G401 (cell line): Measurements from ENCODE around the gene UNC80. TPM values are rescaled to one million over a fixed set of nuclear protein-coding genes. Genes with fewer than 3 reads are reported as not detected.
A peak's percentile ranks its signal among the peaks of the same experiment; 100 is the strongest.

ENCODE experiments used
- DNase-seq: peaks from one replicate; pipeline ENCODE4 v3.0.0-alpha.2; 2015; ENCODE audit warnings: low spot score
- in situ Hi-C: cut with HindIII; loops from 2 replicates; pipeline ENCODE4 v1.10.0; 2016; ENCODE audit warnings: low sequenced_read_pairs, mixed read lengths
- total RNA-seq: library from RNA; depleted of rRNA; stranded (reverse); fragments of >200 nt; shearing (Covaris generic); gene quantifications from 2 replicates; pipeline ENCODE4 v1.2.3, GENCODE V29; 2014

The UNC80 gene
- total RNA-seq, 1 experiment from 2014 or later: not detected

DNA sequence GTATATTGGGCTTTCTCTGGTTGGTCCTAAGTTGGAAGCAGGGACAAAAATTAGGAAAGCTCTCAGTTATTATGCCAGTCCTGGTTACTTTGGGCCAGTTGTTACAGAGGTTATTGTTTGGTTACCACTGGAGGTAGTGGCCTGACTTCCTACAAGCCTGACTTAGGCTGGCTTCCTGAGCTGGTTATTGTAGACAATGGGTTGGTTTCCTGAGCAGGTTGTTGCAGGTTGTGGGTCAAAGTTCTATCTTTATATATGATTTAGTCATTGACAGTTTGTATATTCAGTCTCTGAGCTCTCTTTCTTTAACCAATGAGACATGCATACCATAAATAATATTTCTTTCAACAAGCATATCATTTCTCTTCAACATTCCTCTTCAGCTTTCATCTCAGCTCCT, 172.1 kb downstream of the UNC80 start:
- no peak for DNase-seq
- in situ Hi-C loops: no loop called here

DNA sequence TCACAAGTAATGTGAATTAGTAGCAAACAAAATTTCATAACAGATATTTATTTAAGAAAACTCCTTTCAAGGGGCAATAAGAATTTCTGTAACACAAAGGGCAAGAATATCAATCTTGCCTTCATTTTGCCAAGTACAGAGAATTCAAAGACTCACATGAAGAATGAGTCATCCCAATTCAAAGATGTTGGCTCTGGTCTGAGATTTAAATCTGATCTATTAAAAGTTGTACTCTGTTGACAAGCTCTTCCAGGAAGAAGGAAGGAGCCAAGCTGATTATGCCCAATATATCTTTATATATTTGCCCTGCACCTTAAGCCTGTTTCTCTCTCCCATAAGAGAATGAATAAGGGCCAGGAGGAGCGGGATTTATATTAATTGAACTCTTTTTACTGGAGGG, 174.9 kb downstream of the UNC80 start:
- no peak for DNase-seq
- in situ Hi-C loops: no loop called here

DNA sequence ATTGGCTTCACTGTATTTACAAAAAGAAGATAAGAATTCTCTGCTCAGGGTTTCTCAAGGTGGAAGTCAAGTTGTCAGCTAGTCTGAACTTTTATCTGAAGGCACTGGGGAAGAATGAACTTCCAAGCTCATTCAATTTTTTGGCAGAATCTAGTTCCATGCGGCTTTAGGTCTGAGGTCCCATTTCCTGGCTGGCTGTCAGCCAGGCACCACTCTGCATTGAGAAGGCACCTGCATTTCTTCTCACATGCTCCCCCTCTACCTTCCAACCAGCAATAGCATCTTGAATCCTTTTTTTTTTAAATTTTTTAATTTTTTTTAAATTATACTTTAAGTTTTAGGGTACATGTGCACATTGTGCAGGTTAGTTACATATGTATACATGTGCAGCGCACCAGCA, 184.6 kb downstream of the UNC80 start:
- DNase-seq: peak; percentile 21
- in situ Hi-C loops: no loop called here

DNA sequence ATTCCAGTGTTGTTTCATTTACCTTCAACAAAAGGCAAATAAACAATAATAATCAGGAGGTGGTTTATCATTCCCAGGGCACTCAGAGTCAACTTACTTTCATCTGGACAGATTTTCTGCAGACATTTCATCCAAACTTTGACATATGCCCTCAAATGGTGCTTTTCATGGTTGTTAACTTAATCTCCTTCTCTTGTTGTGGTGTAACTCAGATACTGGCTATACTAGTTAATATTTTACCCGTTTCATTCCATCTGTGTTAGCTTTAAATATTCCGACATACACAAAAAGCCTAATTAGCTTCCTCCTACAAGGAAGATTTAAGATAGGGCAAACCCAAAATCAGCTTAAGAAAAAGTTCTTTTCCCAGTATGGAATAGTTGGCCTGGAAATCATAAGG, 186.4 kb downstream of the UNC80 start:
- no peak for DNase-seq
- in situ Hi-C loops: no loop called here

DNA sequence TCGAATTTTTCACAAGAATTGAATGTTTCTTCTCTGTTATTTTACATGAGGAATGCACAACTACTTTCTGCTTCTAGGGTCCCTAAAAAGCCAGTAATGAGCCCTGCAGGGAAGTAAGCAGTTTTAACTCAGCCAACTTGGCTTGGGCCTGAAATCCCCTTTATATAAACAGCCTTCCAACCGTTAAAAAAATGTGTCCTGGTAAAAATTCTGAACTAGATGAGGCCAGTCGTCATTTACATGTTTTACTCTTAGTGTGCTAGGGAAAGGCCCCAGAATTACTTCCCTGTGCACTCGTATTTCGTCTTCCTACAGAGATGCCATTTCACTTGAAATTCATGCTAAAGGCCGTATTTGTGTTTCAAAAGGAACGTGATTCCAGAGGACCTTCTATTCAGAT, 188.4 kb downstream of the UNC80 start:
- in situ Hi-C loops: no loop called here
- no peak for DNase-seq

DNA sequence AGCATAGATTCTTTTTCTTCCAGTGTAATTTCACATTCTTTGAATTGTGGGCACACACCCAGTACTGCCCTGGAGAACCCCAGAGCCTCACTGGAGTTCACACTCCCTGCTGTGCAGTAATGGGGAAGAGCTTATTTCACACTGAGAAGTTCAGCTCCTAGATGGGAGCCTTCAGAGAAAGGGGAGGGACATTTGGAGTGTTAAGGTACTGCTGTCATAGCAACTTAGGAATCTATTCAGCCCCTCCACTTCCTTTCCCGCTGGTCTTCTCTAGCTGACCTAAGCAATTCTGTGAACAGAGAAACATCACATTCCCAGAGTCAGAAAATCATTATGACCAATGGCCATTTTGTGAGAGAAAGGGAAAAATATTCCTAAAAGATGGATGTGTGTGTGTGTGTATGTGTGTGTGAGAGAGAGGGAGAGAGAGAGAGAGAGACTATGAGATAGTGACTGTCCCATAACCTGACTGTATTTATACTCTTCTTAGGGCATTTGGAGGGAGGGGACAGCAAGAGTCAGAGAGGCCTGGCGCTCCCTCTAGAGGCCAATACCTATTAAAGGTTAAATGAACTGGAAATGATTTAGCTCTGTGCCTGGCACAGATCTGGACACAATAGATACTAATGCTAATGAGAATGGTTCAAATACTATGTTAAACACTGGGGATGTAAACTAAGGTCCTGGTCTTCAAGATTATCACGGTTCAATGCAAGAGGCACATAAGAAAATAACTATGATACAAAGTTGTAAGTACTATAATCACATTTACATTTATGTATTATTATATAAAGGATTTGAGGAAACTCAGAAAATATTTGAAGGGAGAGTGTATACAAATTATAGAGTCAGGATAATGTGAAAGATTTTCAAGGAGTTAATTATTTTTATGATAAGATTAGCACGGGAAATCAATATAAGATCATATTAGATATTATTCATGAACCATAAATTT, 189.3 kb downstream of the UNC80 start:
- in situ Hi-C loops: no loop called here
- peak; percentile 64 for DNase-seq

DNA sequence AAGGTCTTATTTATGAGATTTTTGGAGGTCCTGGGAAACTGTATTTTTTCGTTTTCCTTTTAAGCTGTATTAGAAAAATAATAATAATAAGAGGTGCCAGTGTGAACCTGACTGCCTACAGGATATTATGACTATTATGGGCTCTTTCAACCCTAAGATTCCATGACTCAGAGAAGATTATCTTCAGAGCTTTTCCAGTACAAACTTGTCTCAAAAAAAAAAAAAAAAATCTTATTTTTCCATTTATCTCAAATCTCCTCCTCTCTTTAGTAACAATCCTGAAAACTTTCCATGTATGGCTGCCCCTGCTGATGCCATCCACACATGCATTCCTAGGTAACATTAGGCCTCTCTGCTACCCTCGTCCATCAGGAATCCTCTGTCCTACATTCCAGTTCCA, 194.1 kb downstream of the UNC80 start:
- DNase-seq: no peak
- in situ Hi-C loops: no loop called here

DNA sequence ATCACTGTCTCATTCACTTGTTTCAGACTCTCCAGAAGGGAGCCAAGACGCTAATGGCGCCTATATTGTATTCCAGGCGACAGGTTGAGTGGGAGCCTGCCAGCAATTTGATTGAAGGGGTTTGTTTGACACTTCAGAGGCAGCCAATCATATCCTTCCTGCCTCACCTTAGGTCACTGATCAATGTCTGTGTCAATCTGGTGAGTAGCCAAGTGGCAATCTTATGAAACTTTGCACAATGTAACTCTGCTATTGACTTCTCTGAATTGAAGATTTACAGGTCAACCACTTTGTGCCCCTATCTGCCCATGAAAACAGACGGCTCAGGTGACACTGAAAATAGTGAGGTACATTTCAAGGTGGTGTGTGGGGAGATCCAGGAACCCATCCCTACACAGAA, 198.1 kb downstream of the UNC80 start:
- no peak for DNase-seq
- in situ Hi-C loops: no loop called here

DNA sequence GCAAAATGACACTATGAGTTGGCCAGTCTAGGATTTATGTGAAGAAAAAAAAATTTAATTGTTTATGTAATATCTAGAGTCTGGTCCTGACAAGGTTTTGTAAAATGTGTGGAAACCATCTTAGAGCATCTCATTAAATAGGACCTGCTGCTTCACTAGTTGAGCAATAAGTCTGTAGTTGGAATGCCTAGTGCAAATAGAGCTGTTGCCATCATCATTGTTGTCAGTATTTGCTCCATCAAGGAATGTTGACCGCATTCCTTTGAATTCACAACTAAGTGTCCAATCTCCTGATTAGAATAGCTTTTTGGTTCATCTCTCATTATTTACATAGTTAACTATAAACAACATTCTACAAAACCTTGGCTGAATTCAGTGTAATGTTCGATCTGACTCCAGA, 198.6 kb downstream of the UNC80 start:
- in situ Hi-C loops: no loop called here
- no peak for DNase-seq

DNA sequence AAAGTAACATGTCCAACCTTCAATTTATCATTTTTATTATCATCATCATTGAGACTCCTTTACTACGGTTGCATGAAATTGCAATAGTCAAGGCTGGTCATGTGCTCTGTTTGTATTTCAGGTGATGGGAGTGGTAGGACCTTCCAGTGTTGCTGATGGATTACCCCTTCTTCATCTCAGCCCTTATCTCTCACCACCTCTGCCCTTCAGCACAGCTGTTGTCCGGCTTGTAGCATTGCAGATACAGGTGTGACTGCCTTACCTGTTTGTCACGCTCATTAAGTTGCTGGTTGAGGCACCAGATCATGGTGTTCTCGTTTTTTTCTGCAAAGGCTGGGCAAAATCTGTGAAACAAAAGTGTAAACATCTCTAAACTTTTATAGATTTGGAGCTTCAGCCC, 199.1 kb downstream of the UNC80 start:
- in situ Hi-C loops: no loop called here
- no peak for DNase-seq

DNA sequence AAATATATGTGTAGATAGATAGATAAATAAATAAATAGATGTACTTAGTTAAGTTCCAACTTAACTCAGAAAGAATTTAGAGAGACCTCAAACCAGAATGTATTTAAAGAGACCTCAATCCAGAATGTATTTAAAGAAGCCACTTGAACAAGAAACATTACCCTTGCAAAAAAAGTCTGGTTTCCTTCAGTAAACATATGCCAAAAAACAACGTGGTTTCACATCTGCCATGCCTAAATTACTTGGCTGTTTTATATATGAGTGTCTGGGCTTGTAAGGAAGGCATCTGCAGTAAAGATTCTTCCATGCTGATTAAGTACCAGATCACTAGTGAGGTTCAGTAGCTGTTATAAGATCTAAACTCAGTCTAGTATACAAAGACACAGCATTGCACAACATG, 201.7 kb downstream of the UNC80 start:
- in situ Hi-C loops: no loop called here
- DNase-seq: no peak

DNA sequence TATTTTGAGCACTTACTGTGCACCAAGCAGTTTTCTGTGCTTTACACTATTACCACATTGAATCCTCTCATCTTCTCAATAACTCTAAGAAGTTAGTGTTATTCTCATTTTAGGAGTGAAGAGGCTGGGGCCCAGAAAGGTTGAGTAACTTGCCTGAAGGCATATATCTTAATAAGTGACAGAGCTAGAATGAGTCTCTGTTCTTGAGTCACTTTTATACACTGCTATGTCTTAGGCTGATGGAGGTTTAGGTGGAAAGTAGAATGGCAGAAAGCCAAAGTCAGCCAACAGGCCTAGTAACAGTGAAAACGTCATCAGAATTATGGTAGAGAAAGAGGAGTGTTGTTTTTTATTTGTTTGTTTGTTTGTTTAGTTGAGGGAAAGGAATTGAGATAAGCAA, 202.9 kb downstream of the UNC80 start:
- in situ Hi-C loops: no loop called here
- no peak for DNase-seq

DNA sequence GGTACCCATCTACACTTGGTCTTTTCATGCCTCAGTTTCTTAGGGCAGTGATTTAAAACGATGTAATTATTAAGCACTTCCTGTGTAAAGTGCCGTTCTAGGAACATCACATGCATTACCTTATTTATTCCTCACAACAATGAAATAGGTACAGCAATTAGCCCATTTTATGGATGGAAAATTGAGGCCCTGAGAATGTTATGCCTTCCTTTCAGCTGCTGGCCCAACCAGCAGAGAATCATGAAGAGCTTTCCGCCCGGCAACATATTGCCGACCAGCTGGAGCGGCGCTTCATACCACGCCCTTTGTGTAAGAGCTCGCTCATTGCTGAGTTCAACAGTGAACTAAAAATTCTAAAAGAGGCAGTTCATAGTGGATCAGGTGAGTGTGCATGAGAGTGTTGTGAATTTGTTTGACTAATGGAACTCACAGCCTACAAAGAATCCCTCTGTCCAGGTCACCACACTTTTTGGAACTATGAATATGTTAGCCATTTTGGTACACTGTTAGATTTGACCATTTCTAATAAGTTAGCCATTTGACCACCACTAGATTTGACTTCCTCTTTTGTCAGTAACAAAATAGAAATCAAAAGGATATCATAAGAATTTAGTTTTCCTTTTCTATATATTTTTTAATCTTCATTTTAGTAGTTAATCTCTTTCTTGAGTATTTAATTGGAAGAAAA, 205.2 kb downstream of the UNC80 start:
- DNase-seq: no peak
- in situ Hi-C loops: no loop called here

DNA sequence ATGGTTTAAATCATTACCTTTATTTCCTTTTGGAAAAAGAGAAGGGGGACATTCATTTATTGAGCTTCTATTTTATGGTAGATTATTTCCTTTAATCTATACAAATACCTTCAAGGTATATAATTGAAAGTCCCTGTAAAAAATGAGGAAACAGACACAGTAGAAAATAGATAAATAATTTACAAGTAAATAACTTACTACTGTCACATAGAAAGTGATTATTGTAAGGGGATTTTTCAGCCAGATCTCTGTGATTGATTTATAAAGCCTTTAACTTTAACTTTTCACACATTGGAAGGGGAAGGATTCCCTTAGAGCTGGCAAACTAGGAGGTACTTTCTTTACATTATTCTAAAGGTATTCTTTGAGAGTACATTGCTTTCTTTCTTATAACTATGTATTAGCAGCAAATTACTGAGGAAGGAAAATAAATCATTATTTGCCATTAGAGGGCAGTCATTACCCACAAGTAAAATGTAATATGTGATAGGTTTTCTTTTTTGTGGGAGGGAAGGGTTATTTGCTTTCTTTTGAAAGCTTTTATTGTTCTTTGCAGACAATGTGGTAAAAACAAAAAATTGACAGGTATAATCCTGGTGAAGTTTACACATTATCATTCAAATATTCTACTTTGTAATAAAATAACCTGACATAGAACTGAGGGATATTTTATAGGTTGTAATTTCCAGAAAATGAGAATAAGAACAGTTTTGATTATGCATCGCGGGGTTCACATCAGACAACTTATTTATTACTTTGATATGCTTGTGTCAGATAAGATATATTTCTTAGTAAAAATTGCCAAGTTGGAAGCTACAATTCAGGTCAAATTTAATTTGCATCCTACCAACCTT, 206.0 kb downstream of the UNC80 start:
- in situ Hi-C loops: no loop called here
- peak; percentile 51 for DNase-seq

DNA sequence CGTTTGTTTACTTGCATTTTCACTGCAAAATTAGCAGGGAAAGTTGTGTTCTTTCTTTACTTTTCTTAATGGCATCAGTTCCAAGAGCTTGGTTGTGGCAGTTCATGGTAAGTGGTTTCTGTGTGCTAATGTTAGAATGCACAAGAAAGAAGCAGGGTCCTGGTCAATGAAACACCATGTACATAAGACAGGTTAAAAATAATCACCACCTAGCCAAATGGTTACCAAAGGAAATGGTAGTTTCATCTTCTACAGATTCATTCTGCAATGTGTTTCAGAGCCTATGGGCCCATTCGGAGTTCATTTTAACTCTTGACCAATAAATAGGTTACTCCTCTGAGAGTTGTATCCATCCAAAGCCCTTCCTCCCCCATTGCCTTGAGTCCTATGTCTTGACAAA, 212.7 kb downstream of the UNC80 start:
- no peak for DNase-seq
- in situ Hi-C loops: no loop called here

DNA sequence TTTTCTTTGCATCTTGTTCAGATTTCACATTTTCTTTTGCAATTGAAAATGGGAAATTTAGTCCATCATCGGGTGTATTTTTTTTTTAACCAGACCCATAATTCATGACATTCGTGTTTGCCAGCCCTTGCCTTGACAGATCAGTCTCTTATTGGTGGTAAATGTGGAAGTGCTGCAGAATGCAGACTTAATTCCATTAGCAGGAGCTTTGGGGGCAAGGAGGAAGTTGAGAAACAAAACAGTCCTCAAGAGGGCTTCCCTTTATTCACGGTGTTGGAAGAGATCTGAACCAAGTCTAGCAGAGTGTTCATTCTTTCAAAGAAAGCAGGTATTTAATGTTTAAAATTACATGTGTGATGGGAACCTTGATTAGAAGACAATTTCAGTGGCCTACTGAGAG, 214.2 kb downstream of the UNC80 start:
- in situ Hi-C loops: no loop called here
- DNase-seq: no peak

DNA sequence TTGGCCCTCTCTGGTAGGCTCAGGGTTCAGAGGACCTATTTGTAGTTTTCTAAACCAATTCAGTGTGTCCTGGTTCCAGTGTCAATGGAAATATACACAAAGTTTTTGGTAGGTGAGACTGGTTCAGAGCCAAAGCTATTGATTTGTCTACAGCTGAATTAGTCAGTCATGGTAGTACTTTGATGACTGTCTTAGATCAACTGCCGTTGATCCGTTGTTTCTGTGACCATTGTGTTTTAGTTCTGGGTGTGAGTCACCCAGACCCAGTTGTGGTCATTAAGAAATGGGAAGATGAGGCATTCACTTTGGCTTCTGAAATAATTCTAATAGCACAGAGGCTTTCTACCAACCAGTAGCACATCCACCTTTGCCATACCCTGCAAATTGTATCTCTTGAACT, 214.8 kb downstream of the UNC80 start:
- DNase-seq: no peak
- in situ Hi-C loops: no loop called here

DNA sequence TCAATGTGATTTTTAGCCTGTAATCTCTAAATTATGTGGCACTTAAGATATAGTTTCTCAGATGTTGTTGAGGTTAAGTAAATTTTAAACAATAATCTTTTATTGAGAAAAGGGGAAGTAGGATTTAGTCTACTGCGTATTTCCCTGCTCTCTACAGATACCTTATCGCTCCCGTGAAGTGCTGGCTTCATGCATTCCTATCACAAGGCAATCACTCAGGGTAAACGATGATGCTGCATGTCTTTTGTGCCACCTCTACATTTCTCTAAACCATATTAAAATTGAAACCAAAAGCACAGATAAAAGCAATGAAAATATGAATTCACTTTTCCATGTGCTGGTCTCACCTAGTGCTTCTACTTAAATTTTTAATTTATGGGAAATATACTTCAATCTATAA, 216.4 kb downstream of the UNC80 start:
- DNase-seq: no peak
- in situ Hi-C loops: no loop called here

DNA sequence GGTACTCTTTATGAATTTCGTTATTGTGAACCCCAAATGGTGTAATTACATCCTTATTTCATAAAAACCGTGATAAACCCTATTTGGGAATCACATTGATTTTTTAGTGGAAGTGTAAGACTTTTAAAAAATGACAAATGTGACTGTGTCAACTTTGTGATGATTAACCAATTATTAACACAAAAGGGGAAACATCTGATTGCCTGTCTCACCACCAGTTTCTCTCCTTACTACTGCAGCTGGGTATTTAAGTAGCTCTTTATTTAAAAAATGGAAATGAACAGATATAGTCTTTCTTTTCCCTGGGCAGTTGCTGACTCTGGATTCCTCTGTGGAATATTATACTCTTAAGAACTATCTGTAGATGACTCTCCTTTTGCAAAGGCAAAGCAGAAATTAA, 219.2 kb downstream of the UNC80 start:
- in situ Hi-C loops: no loop called here
- no peak for DNase-seq

DNA sequence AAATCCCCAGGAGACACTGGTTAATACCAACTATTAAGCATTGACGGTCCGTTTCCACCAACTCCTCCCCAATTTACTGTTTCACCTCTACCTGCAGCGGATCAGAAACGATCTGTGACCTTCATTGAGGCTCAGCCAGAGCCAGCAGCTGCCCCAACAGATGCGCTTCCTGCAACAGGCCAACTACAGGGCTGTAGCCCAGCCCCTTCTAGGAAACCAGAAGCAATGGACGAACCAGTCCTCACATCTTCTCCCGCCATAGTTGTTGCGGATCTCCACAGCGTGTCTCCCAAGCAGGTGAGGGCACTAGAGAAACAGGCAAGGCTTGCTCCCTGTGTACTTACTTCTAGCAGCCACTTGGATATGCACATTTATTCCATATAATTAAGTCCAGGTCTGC, 222.3 kb downstream of the UNC80 start:
- DNase-seq: no peak
- in situ Hi-C loops: no loop called here
